DND-41 (cell line): Measurements from ENCODE around the gene CEACAM16.

Source experiments
- ATAC-seq: fragments of 200-7000 bp; cut with Tn5 transposase; 3 replicates; pipeline ENCODE4 v1.9.1; 2021; ENCODE audit warnings: low read depth; ENCODE audit not compliant: insufficient read depth
- DNase-seq: peaks from one replicate; pipeline ENCODE4 v3.0.0-alpha.2; 2020
- H2AFZ ChIP-seq: 2 replicates; pipeline ENCODE4 v1.6.0; 2012; ENCODE audit warnings: low read depth, low read length
- H3K27ac ChIP-seq: 2 replicates; pipeline ENCODE4 v1.5.1; 2012; ENCODE audit warnings: low read length, inconsistent platforms
- H3K27me3 ChIP-seq: fragments of 200-600 bp; sonication (generic); 2 replicates; pipeline ENCODE4 v1.6.0; 2012; ENCODE audit warnings: low read length, mild to moderate bottlenecking, inconsistent platforms; ENCODE audit not compliant: insufficient read depth, poor library complexity
- H3K36me3 ChIP-seq: 2 replicates; pipeline ENCODE4 v1.5.1; 2012; ENCODE audit warnings: low read length, inconsistent platforms; ENCODE audit not compliant: insufficient read depth
- H3K4me1 ChIP-seq: 2 replicates; pipeline ENCODE4 v1.5.1; 2012; ENCODE audit warnings: mild to moderate bottlenecking, low read length; ENCODE audit not compliant: insufficient read depth
- H3K4me2 ChIP-seq: 2 replicates; pipeline ENCODE4 v1.6.0; 2012; ENCODE audit warnings: mild to moderate bottlenecking, moderate library complexity, low read length, inconsistent platforms; ENCODE audit not compliant: insufficient read depth
- H3K4me3 ChIP-seq, 2 experiments: fragments of 200-600 bp in 1 of 2; shearing (Covaris generic) in 1 of 2; 2 replicates each; pipeline ENCODE4 v1.5.1; 2012 to 2016; ENCODE audit warnings: inconsistent platforms in 2 of 2, low read length in 2 of 2, mild to moderate bottlenecking in 2 of 2, low read depth in 1 of 2, moderate library complexity in 1 of 2
- H3K79me2 ChIP-seq: 2 replicates; pipeline ENCODE4 v1.6.0; 2012; ENCODE audit warnings: low read length, inconsistent platforms; ENCODE audit not compliant: insufficient read depth
- H3K9ac ChIP-seq: 2 replicates; pipeline ENCODE4 v1.6.0; 2012; ENCODE audit warnings: low read depth, mild to moderate bottlenecking, inconsistent platforms, low read length, moderate library complexity
- H3K9me3 ChIP-seq: 2 replicates; pipeline ENCODE4 v1.5.1; 2012; ENCODE audit warnings: low read length, moderate library complexity, mild to moderate bottlenecking, inconsistent platforms; ENCODE audit not compliant: insufficient read depth, severe bottlenecking
- H4K20me1 ChIP-seq: 2 replicates; pipeline ENCODE4 v1.6.0; 2012; ENCODE audit warnings: low read length; ENCODE audit not compliant: insufficient read depth
- CTCF ChIP-seq: IDR thresholded peaks from 2 replicates; pipeline ENCODE4 v1.5.1; 2012; ENCODE audit warnings: borderline replicate concordance, low read length, moderate library complexity, mild to moderate bottlenecking; ENCODE audit not compliant: poor library complexity, severe bottlenecking; ENCODE audit errors: extremely low read depth
- EZH2 ChIP-seq: IDR thresholded peaks from 3 replicates; pipeline ENCODE4 v1.6.1; 2012; ENCODE audit warnings: borderline replicate concordance, low read depth, mild to moderate bottlenecking, moderate library complexity, low read length, inconsistent platforms; ENCODE audit not compliant: severe bottlenecking

Gene CEACAM16

GRCh38 chr19:44686896-44687295 is 12.1 kb upstream of the CEACAM16 start:
- no peak for DNase-seq
- Histone ChIP-seq H3K79me2 (no peaks in the 10 kb centered on the region), H3K4me3 (no peak overlapping the region), H3K9me3 (no peaks in the 10 kb centered on the region), H4K20me1 (no peaks in the 10 kb centered on the region), H3K4me1 (no peaks in the 10 kb centered on the region), H3K27ac (no peak overlapping the region), H3K4me2 (no peak overlapping the region), H3K27me3 (no peaks in the 10 kb centered on the region), H3K9ac (no peak overlapping the region), H3K36me3 (no peaks in the 10 kb centered on the region), H2AFZ (no peak overlapping the region)
- no peak for ATAC-seq
- TF ChIP-seq CTCF, result no peak
- TF ChIP-seq EZH2, result no peak

GRCh38 chr19:44687888-44688287 is 11.1 kb upstream of the CEACAM16 start:
- Histone ChIP-seq H3K9me3 (no peaks in the 10 kb centered on the region), H3K4me2 (no peak overlapping the region), H3K79me2 (no peaks in the 10 kb centered on the region), H3K4me1 (no peaks in the 10 kb centered on the region), H3K9ac (no peak overlapping the region), H2AFZ (no peak overlapping the region), H3K4me3 (no peak overlapping the region), H3K36me3 (no peaks in the 10 kb centered on the region), H3K27ac (no peak overlapping the region), H3K27me3 (no peaks in the 10 kb centered on the region), H4K20me1 (no peaks in the 10 kb centered on the region)
- ATAC-seq (no peak), DNase-seq (no peak)
- TF ChIP-seq CTCF (no peak), EZH2 (no peak)

- H3K4me3 ChIP-seq, result no peak overlapping the region
- peak; percentile 72 for DNase-seq
- no peak overlapping the region for H3K27ac ChIP-seq
Observed at GRCh38 chr19:44689290-44690130, 9.4 kb upstream of the CEACAM16 start.

More at GRCh38 chr19:44689290-44690130, 9.4 kb upstream of the CEACAM16 start:
- ATAC-seq, result peak; percentile 83
- TF ChIP-seq CTCF (peak; percentile 89), EZH2 (no peak)
- Histone ChIP-seq H4K20me1 (no peaks in the 10 kb centered on the region), H3K27me3 (no peaks in the 10 kb centered on the region), H3K9ac (no peak overlapping the region), H3K9me3 (no peaks in the 10 kb centered on the region), H2AFZ (no peak overlapping the region), H3K36me3 (no peaks in the 10 kb centered on the region), H3K4me1 (no peaks in the 10 kb centered on the region), H3K79me2 (no peaks in the 10 kb centered on the region), H3K4me2 (no peak overlapping the region)
